GM19035 (cell line): ENCODE results near the gene DNAH5.

ENCODE experiments used
- ATAC-seq: cut with Tn5 transposase; IDR thresholded peaks from one replicate; pipeline ENCODE4 v1.9.1; 2021; ENCODE audit not compliant: unreplicated experiment

Gene DNAH5

DNA sequence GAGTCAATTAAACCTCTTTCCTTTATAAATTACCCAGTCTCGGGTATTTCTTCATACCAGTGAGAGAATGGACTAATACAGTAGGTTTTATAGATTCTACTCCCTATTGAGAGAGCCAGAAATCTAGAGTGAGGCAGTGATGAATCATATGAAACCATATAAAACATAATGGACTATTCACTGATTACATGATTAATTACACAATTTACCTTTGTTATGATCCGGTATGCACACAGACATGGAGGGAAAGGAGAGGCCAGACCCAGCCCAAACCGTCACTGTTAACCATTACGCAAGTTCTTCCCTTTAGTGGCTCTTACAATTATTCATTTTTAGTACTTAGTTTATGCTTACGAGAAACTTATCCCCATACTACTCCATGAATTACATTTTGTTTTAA lies 205.0 kb downstream of the DNAH5 start:
- no peak for ATAC-seq

DNA sequence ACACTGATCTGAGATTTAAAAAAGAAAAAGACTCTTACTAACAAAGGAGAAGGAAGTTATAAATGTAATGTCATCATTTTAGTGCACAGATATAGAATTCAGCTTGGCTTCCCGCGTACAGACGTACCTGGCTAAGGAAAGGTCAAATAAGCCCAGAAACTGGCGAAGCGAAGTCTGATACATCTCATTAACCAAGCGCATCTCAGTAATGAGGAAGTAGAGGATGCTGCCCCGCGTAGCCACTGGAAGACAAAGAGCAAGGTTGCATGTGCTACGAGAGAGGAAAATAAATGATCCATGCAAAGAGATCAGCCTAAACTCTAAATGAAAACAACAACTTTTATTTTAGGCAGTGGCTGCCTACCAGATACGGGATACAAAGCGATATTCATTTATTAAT lies 208.8 kb downstream of the DNAH5 start:
- no peak for ATAC-seq

DNA sequence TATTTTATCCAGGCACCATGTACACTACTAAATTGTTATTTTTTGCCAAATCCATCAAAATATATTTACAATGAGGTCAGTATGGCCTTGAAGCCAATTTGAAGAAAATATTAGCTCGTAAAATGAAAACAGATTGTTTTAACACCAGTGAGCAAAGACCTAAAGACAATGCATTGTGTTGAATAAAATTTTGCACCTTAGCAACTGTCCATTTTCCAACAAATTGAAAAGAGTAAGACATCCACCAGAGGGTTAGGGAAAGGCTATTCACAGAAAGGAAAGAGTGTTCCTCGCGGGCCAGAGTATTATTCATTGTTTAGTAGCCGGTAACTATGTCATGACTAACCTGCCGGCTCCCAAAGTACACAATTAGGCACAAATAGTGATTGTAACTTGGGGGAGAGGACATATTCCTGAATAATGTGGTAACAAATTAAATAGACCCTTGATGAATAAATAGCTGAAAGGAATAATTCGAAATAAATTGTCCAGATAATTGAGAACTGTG lies 213.3 kb downstream of the DNAH5 start:
- ATAC-seq = no peak

DNA sequence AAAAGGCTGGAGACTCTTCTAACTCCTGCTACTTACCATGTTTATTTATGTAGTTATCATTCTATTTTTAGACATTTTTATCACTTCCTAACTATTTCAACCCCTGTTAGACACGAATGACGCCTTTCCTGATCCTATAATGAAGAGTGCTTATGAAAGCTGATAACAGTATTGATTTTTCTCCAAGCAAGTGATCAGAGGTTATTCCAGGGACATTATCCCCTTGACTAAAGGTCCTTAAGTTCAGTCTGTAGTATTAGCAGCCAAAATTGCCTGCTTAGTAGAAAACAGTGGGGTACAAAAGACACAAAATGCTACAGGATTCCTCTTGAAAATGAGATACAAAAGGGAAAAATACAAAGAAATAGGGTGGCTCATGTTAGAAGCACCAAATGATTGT lies 235.6 kb downstream of the DNAH5 start:
- no peak for ATAC-seq

DNA sequence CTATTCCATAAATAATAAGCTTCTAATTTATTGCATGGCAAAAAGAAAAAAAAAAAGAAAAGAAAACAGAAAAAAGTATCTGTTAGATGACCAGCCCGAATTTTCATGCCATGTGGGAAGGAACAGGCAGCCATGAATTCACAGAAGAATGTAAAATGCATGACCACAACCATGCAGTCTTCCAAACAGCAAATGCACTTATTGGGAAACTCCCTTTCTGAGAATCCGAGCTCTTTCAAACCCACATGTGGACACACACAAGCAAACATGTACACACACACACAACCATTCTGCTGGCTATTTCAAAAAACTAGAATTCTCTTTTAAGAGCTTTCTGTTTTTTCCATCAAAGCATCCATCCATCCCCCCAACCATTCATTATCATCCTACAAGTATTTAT lies 236.1 kb downstream of the DNAH5 start:
- no peak for ATAC-seq

DNA sequence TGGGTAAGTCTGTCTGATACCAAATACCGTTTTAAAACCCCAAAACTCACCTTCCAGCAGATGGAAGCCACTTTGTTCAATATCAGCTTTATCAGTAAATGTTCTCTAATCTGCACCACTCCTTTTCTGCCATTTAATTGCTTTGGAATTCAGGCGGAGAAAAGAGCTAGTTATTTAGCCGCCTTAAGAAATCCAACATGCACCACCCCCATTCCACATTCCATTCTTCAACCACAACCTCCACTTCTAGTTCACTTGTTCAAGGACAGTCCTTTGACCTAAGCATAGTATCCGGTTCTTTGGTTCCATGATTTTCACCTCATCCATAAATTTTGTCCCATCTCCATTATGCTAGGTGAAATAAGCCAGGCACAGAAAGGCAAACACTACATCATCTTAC lies 240.1 kb downstream of the DNAH5 start:
- no peak for ATAC-seq

DNA sequence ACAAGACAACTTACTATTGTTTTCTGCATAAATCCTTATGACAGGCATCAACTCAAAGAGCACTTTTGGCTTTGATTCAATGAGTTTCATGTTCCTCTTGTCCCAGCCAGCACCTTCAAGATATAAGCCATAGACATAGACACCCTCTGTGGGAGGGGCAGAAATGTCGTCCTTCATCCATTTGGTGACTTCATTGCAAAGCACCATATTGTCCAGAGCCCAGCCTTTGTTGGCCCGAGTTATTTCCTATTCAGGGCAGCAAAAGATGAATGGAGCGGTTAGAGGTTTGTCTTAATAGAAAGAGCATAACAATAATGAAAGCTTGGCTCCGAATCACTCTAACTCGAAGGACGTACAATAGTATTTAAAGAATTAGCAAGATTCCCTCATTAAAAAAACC lies 243.9 kb downstream of the DNAH5 start:
- no peak for ATAC-seq

DNA sequence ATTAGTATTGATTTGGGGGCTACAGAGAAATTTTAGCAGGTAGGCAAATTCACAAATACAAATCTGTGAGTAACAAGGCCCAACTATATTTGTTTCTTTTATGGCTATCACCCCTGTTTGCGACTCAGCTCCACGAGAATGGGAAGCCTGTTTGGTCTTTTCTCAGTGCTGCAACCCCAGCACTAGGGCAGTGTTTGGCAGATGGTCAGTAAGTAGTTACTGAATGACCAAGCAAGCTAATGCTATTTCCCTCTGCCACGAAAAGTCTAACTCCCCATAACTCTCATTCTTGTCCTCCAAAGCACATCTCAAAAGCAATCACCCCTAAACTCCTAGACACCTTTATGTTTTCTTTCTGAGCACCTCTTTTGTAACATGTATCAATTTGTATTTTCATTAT lies 245.6 kb downstream of the DNAH5 start:
- no peak for ATAC-seq

DNA sequence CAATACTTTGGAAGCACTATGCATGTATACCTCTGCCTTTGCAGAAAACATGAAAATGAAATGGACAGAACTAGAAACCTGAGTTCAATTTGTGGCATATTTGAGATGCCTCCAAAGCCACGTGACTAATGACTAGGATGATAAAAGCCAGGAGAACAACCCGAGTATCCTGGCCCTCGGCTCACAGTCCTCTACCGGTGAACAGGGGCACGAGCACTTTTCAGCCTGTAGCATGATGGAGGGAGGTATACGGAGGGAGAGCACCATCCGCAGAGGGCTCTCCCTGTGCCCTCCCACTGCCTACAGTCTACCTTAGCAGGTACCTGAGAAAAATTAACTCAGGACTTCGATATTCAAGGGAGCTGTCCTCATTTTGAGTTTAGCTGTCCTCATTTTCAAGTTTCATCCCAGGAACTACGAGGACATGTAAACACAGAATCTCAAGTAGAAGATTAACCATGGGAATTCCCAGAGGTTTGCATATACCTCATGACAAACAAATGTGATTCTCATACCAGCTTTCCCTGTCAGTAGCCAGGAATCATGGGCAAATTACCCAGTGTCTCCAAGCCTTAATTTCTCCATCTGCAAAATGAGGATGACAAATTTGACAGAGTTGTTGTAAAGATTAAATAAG lies 249.3 kb downstream of the DNAH5 start:
- ATAC-seq = no peak

DNA sequence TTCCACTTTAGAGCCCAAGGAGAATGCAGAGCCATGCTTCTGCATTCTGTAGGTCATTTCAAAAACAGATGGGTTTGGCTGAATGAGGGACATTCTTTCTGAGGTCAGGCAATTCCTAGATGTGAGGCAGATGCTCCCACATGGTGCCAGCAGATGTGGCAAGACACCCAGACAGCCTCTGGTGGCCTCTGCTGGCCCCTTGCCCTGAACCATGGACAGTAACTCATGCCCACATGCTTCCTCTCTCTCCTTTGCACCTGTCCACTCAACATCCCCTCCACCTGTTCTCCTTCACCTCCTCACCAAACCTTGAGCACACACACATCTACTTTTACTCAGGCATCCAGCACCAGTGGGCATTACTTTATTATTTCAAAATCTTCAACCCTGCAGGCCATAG lies 252.3 kb downstream of the DNAH5 start:
- no peak for ATAC-seq

DNA sequence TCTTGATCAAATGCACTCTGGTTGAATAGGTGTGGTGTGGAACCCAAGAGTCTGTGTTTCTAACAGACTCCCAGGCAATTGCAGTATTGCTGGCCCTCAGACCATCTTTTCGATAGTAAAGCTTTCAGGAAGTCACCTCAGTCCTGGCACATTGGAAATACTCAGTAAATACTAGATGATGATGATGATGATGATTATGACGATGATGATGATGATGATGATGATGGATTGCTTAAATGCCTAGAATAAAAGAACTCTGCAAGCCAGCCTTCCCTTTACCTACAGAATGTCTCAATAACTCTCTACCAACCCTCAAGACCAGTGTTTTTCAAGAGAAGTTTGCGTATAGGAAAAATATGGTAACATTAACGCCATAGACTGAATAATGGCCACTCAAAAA lies 268.0 kb downstream of the DNAH5 start:
- no peak for ATAC-seq

DNA sequence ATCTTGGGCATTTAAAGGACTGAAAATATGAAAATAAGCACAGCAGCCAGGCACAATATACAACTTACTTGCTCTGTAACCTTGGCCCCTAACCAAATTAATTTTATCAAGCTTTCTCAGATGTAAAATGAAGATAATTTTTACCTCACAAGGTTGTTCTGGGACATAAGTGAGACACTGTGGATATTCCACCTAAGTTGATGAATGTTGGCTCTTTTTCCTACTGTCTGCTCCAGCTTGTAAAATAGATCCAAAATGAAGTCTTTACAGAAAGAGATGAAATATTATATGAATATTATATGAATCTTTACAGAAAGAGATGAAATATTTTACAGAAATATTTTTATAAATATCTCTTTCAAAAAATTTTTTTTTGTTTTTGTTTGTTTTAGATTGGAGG lies 270.1 kb downstream of the DNAH5 start:
- no peak for ATAC-seq

DNA sequence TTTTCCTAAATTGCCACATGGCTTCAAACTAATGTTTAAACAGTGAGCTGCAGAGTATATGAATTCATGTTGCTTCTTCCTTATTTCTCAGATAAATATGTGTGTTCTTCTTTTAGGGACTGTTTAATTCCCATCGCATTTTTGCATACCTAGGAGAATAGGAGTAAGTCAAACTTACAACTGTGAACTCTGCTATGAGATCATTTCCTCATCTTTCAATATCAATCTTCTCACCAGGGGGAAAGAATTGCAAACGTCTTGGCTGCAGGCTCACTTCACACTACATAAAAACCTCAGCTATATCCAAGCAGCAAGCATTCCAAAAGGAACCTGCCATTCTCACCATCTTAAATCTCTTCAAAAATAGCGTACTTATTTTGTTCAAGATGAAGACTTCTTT lies 271.0 kb downstream of the DNAH5 start:
- no peak for ATAC-seq

DNA sequence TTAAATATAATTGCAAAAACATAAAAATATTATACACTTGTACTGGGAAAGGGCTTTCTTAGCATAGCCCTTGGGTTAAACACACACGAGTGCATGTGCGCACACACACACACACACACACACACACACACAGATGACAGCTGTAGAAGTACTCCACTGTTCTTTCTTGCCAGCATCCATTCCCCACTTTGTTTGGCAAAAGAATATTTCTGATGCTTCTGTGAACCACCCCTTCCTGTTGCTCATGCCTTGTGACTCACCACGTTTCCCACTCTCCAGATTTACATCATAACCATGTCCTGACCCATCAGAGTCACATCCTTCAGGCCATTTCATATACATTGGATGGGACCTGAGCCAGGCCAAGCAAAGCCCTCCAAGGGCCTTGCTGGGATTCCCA lies 280.1 kb downstream of the DNAH5 start:
- ATAC-seq = no peak

DNA sequence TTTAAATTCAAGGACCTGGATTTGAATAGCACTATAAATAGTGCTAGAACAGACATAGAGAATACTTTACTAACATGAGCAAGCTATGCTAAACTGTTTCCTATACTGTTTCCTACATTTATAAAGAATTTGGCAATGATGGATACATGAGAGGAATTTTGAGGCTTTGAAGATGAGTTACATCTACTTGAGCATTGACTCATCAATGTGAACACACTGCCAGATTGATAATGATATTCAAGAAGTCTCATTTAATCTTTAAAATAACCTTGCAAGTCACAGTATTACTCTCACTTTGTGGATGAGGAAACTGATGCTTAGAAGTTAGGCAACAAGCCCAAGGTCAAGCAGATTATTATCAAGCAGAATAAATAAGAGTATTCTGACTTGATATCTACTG lies 281.9 kb downstream of the DNAH5 start:
- ATAC-seq = no peak

DNA sequence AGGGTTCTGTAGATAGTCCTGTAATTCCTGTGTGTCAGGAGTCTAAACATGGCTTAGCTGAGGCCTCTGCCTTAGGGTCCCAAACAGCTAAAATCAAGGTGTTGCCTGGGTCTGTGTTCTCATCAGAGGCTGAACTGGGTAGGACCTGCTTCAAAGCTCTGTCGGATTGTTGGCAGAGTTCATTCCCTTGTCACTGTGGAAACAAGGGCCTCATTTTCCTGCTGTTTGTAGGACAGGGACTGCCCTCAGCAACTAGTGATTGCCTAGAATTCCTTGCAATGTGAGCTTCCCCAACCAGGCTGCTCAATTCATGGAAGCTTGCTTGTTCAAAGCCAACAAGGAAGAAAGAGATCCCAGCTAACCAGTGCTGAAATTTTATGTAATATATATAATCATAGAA lies 283.2 kb downstream of the DNAH5 start:
- ATAC-seq = no peak

DNA sequence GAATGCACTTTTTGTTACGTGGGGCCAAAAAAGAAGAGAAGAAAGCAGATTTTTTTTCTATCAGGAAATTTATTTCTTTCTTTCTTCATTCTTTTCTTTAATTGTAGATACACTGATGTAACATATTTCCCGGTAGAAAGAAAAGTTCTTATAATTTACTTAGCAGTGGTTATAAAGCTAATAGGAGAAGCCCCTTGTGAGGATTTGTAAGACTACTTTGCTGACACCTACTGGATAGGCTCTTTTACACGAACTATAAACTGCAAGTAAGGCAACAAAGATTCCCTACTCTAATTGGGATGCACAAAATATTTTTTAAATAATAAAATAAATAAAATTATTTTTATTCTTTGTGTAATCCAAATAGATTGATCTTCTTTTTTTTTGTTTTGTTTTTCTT lies 284.4 kb downstream of the DNAH5 start:
- no peak for ATAC-seq

DNA sequence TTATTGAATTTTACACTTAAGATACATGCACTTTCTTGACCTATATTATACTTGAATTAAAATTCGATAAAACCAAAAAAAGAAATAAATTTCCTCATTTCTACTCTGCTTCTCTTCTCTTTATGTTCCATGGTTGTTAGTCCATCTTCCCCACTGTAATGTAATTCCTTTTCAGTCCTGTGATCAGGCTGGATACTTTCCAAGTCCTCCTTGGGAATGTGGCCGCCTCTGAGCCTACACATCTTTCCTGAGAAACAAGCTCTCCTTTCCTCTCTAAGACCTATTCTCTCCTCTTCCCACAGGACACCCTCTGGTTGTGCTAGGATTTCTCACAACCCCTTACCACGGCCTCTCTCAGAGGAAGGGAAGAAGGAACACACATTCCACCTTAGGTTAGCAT lies 285.1 kb downstream of the DNAH5 start:
- no peak for ATAC-seq

DNA sequence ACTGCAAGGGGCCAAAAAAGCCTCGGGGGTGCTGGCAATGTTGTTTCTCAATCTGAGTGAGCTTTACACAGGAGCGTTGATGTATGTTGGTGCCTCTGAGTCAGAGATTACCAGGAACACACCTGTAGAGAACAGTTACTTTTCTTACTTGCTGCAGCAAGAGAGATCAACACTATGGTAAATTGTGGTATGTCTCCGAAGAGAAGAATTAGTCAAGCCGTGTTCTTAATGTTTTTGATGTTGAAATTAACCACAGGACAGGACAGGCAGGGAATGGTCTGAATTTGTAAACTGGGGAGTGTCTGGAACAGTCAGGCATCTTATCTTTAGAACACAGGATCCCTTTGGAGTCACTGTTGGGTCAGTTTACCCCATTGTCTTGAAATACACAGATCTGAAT lies 285.7 kb downstream of the DNAH5 start:
- no peak for ATAC-seq

DNA sequence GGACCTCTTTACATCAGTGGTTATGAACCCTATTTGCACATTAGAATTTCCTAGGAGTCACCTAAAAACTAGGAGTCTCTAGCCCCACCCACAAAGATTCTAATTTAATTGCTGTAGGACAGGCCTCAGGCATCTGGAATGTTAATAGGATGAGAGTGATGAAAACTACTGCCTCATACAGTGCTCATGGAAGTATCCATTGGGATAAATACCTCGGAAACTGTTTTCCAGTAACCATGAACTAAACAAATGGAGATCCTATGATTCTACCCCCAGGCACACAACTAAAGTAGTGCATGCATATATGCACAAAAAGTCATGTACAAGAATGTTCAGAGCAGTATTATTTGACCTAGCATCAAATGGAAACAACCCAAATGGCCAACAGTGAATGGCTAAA lies 286.3 kb downstream of the DNAH5 start:
- no peak for ATAC-seq

DNA sequence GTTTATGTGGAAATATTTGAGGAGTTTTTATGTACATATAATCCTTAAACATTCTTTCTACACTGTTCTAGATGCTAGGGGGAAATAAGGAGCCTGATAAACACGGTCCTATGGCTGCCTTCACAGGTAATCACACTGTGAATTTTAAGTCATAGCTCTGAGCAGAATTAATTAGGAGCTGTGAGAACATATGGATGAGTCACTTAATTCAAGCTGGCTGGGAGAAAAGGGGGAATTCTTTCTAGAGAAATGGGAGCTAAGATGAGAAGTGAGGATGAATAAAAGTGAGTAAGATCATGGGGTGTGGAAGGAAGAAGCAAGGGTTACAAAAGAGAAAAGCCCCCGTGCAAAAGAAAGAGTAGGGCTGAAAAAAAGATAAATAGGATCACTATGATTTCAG lies 290.8 kb downstream of the DNAH5 start:
- no peak for ATAC-seq

DNA sequence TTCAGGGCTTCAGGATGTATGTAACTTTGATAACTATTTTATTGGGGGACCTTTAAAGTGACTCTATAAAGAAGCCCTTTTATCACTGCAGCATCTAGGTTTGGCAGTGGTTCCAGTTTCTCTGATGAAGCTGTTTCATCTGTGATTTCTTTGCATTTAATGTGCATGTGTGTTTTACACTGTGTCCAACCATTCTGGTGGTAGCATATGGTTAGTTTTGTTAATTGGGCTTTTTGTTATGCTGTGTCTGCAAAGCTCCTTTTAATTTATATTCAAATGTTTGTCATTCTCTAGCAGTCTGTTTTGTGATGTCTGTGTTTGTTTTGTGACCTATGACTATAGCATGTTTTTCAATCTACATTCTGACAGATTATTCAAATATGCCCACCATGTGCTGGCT lies 294.8 kb downstream of the DNAH5 start:
- no peak for ATAC-seq

DNA sequence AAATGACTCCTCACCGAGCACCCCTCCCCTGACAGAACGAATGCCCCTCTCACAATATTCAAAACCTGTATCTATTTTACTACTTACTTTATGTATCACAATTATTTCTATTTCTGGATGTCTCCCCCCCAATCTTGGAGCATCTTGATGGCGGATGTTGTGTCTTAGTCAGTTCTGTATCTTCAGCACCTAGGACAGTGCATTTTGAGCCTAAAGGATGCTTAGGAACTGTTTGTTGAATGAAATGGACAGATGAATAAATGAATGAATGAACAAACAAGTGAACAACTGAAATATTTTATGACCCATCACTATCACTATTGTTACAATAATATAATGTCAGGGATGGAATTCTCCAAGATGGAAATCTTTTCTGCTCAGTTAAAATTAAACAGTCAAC lies 295.7 kb downstream of the DNAH5 start:
- no peak for ATAC-seq

DNA sequence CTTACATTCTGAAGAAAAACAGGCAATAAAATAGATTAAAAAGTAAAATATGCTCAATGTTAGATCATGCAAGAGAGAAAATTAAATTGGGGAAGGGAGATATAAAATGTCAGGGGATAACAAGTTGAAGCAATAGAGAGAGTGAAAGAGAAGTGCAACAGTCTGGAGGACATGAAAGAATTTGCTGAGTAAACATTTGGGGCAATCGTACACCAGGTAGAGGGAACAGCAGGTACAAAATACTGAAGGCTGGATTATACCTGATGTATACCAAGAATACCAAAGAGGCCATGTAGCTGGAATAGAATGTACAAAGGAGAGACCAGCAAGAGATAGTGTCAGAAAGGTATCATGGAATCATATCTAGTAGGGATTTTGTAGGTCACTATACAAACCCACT lies 300.8 kb downstream of the DNAH5 start:
- ATAC-seq = no peak
